Aorta (tissue), 5 donors: Measurements from ENCODE around the gene INHBB. TPM values are rescaled to one million over a fixed set of nuclear protein-coding genes. Genes with fewer than 3 reads are reported as not detected.

ENCODE experiments used
- ATAC-seq: fragments of 200-7000 bp; cut with Tn5 transposase; one replicate; pipeline ENCODE4 v1.9.1; 2022; ENCODE audit warnings: moderate library complexity; ENCODE audit not compliant: low FRiP score
- DNase-seq, 2 donors: peaks; one replicate each; pipeline ENCODE4 v3.0.0-alpha.2; 2020
- H3K27ac ChIP-seq, 2 donors: one replicate each; pipeline ENCODE4 v1.5.1; 2013; ENCODE audit warnings: low read length in 2 of 2, mild to moderate bottlenecking in 2 of 2, moderate library complexity in 2 of 2, control low read depth in 1 of 2, inconsistent platforms in 1 of 2, low read depth in 1 of 2
- H3K27me3 ChIP-seq, 2 donors: one replicate each; pipeline ENCODE4 v1.6.1; 2013; ENCODE audit warnings: control low read depth in 1 of 2, low read length in 1 of 2, mild to moderate bottlenecking in 1 of 2, moderate library complexity in 1 of 2; ENCODE audit not compliant: insufficient read depth in 2 of 2, control insufficient read depth in 1 of 2
- H3K36me3 ChIP-seq, 2 donors: one replicate each; pipeline ENCODE4 v1.6.1; 2013; ENCODE audit warnings: control low read depth in 1 of 2, low read length in 1 of 2, mild to moderate bottlenecking in 1 of 2; ENCODE audit not compliant: insufficient read depth in 2 of 2, control insufficient read depth in 1 of 2
- H3K4me1 ChIP-seq, 2 donors: one replicate each; pipeline ENCODE4 v1.6.1; 2013; ENCODE audit warnings: low read length in 2 of 2, control low read depth in 1 of 2, mild to moderate bottlenecking in 1 of 2, moderate library complexity in 1 of 2; ENCODE audit not compliant: insufficient read depth in 2 of 2, control insufficient read depth in 1 of 2
- H3K4me3 ChIP-seq, 2 donors: one replicate each; pipeline ENCODE4 v1.5.1; 2013; ENCODE audit warnings: low read length in 2 of 2, control low read depth in 1 of 2, mild to moderate bottlenecking in 1 of 2
- H3K9me3 ChIP-seq: one replicate; pipeline ENCODE4 v1.6.1; 2013; ENCODE audit warnings: mild to moderate bottlenecking, low read length; ENCODE audit not compliant: control insufficient read depth
- WGBS, 2 donors: extraction: QIAGEN DNeasy Blood & Tissue Kit; methylation state at CpG; one replicate each; pipeline ENCODE4 v1.1.7; 2013; 5-methylcytosine and 5-hydroxymethylcytosine counted together
- intact Hi-C, 2 donors: fragments of 100-400 bp; cut with DNase I; formaldehyde crosslinking; loops; one replicate each; pipeline versions ENCODE4 v1.14.2 to v1.15.0; 2022
- polyA plus RNA-seq, 2 donors: library from polyadenylated mRNA; stranded (reverse); fragments of 200-250 nt; gene quantifications; one replicate each; pipeline ENCODE4 v1.2.3, GENCODE V29; 2013
- total RNA-seq, 2 donors: library from RNA; stranded (reverse); fragmentation: NEBNext Ultra II Directional; extraction: Animal tissue kit (Norgen Biotek cat#: 25700); gene quantifications; one replicate each; pipeline ENCODE4 v1.2.1, GENCODE V29; 2021
- donor health status: healthy with polysubstance abuse.
- donor health status: Bipolar disorder and iron deficiency.
- donor health status: DM: no; HTN: no; CAD: no.
- donor health status: DM: no; HTN: no; CAD: no.
- donor health status: DM: yes; HTN: yes; CAD: no.

INHBB gene
- total and polyA plus RNA-seq, 4 donors: 0.43 to 21.9 (median 9.9) TPM

DNA sequence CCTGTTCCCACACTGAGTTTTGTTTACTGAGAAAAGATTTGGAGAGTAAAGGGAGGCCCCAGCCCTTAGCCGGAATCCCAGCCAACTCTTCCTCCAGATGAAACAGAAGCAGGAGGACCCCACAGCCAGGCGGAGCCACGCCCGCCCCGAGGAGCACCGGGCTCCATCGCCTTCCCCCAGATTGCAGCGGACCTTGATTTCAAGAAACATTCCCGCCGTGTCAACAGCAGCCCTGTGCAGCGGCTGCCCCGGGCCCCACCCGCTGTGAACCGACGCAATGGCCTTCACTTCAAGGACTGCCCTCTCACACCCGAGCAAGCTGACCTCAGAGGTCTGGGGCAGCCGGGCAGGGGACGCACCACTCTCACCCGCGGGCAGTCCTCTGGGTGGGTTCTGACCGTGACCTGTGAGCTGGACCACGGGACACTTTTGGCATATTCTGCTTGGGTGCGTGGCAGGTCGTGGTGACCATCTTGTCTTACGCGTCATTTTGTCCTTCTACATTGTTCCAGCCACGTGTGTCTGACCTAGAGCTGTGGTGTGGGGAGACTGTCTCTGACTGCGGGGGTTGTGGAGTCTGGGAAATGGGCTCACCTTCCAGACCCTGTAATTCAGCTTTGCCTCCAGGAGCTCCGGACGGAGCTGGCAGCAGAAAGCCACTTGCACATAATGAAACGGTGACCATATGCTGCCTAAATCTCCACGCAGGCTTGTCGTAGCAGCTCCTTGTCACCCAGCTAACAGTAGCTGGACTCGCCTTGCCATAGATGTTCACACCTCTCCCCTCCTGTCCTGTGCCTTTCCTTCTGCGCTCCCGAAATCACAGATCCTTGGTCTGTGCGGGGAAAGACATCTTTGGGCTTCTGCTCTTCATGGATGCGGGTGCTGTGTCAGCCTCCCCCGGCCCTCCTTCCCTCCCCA lies 32.0 kb upstream of the INHBB start:
- H3K36me3 ChIP-seq: no peaks in the 10 kb centered on the region
- ATAC-seq: peak; percentile 19
- peak in 1 of 2 donors; percentile 78 for DNase-seq
- H3K4me1 ChIP-seq: no peaks in the 10 kb centered on the region
- no peaks in the 10 kb centered on the region for H3K9me3 ChIP-seq
- 75 to 79% methylated on average over 39 of the region's 39 CpGs for WGBS, 2 donors
- H3K27me3 ChIP-seq: no peaks in the 10 kb centered on the region
- no peak overlapping the region for H3K27ac ChIP-seq
- no peak overlapping the region for H3K4me3 ChIP-seq
- intact Hi-C loops: loop anchor here (2.0 to 10.0 kb wide), 5 partner anchors 61 to 609 kb away; partner anchors contain the start of genes RALB (in 2 of the 2), PTPN4 (in 1 of the 2) and TMEM185B (in 1 of the 2)

GRCh38 chr2:120314690-120315366 lies 31.1 kb upstream of the INHBB start:
- Histone ChIP-seq H3K27me3 (no peaks in the 10 kb centered on the region), H3K4me1 (no peaks in the 10 kb centered on the region), H3K27ac (no peak overlapping the region), H3K4me3 (no peak overlapping the region), H3K36me3 (no peaks in the 10 kb centered on the region), H3K9me3 (no peaks in the 10 kb centered on the region)
- DNase-seq (peak in 1 of 2 donors; percentile 65), ATAC-seq (no peak)
- intact Hi-C loops: loop anchor here (5.0 to 10.0 kb wide), 4 partner anchors 63 to 610 kb away; partner anchors contain the start of genes PTPN4 (in 1 of the 2), RALB (in 1 of the 2) and TMEM185B (in 1 of the 2)
- WGBS, 2 donors: 91 to 93% methylated on average over 19 of the region's 19 CpGs

- H3K27me3 ChIP-seq: no peaks in the 10 kb centered on the region
- peak in 1 of 2 donors; percentile 68 for DNase-seq
- H3K9me3 ChIP-seq: no peaks in the 10 kb centered on the region
- no peaks in the 10 kb centered on the region for H3K36me3 ChIP-seq
- no peak for ATAC-seq
- intact Hi-C loops: loop anchor here (10.0 kb wide), 2 partner anchors 561 to 611 kb away; partner anchors contain the start of gene PTPN4 (in 1 of the 2)
- no peak overlapping the region for H3K27ac ChIP-seq
- H3K4me1 ChIP-seq: no peaks in the 10 kb centered on the region
- WGBS, 2 donors: 90 to 93% methylated on average over 17 of the region's 17 CpGs
- no peak overlapping the region for H3K4me3 ChIP-seq
These were observed 30.4 kb upstream of the INHBB start for GRCh38 chr2:120315367-120316033.

DNA sequence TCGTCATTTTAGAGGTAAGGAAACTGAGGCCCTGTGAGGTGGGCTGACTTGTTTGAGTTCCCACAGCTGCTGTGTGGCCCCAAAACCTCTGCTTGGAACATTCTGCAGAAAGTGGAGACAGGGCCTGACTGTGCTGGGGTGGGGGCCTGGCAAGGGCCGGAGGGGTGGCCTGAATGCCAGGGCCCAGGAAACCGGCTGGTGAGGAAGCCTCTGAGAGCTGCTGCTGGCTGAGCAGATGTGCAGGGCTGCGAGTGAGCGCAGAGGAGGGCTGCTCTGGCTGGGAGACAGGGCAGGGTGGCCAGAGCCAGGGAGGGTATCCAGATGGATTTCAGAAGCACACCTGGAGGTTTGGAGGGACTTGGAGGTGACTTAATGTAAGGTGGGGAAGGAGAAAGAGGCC lies 29.9 kb upstream of the INHBB start:
- Histone ChIP-seq H3K27ac (no peak overlapping the region), H3K27me3 (no peaks in the 10 kb centered on the region), H3K4me3 (no peak overlapping the region), H3K4me1 (no peaks in the 10 kb centered on the region), H3K9me3 (no peaks in the 10 kb centered on the region), H3K36me3 (no peaks in the 10 kb centered on the region)
- intact Hi-C loops: loop anchor here (10.0 kb wide), 2 partner anchors 561 to 611 kb away; partner anchors contain the start of gene PTPN4 (in 1 of the 2)
- DNase-seq: peak in 1 of 2 donors; percentile 59
- 89 to 90% methylated on average over 5 of the region's 5 CpGs for WGBS, 2 donors
- no peak for ATAC-seq

DNA sequence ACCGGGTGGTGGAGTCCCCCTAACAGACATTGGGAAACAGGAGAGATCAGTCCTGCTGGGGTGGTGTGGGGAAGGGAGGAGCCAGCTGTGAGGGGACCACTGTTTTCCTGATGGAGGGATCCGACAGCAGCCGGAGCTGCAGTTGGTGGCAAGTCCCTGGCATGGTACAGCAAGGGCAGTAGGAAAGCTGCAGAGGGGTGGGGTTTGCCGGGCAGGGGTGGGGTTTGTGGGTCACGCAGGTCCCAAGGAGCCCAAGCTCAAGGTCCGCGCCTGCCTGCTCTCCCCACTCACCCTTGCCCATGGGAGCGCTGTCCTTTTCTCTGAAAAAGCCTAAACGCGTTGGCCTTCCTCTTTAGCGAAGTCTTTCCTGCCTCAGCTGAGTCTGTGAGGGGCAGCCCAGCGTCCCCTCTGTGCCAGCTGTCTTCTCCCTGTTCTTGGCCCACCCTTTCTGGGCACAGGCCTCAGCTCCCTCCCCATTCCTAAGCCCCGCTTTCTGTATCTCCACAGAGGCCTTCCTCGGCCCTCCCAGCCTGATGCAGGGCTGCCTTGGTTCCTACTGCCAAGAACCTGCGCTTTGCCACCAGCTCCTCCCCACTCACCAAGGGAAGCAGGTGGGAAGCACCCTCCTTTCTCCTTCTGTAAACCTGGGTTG lies 29.3 kb upstream of the INHBB start:
- no peaks in the 10 kb centered on the region for H3K9me3 ChIP-seq
- DNase-seq (peak in 1 of 2 donors; percentile 59), ATAC-seq (no peak)
- no peaks in the 10 kb centered on the region for H3K27me3 ChIP-seq
- no peaks in the 10 kb centered on the region for H3K4me1 ChIP-seq
- intact Hi-C loops: loop anchor here (10.0 kb wide), 2 partner anchors 562 to 612 kb away; partner anchors contain the start of gene PTPN4 (in 1 of the 2)
- H3K4me3 ChIP-seq: no peak overlapping the region
- 95 to 97% methylated on average over 15 of the region's 15 CpGs for WGBS, 2 donors
- H3K36me3 ChIP-seq: no peaks in the 10 kb centered on the region
- no peak overlapping the region for H3K27ac ChIP-seq

DNA sequence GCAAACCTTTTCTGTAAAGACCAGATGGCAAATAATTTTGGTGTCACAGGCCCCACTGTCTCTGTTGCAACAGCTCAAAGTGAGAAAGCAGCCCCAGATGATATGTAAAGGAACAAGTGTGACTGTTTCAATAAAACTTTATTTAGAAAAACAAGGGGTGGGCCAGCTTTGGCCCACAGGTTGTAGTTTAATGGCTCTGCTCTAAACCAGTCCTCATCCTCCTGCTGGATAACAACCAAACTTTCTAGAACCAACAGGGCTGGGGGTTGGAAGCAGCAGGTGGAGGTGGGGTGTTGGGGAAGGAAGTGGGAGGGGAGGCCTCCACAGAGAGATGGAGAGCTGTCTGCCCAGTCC lies 28.8 kb upstream of the INHBB start:
- Histone ChIP-seq H3K27me3 (no peaks in the 10 kb centered on the region), H3K27ac (no peak overlapping the region), H3K4me1 (no peaks in the 10 kb centered on the region), H3K4me3 (no peak overlapping the region), H3K36me3 (no peaks in the 10 kb centered on the region), H3K9me3 (no peaks in the 10 kb centered on the region)
- DNase-seq (peak in 1 of 2 donors; percentile 59), ATAC-seq (no peak)
- intact Hi-C loops: loop anchor here (10.0 kb wide), 2 partner anchors 562 to 612 kb away; partner anchors contain the start of gene PTPN4 (in 1 of the 2)

DNA sequence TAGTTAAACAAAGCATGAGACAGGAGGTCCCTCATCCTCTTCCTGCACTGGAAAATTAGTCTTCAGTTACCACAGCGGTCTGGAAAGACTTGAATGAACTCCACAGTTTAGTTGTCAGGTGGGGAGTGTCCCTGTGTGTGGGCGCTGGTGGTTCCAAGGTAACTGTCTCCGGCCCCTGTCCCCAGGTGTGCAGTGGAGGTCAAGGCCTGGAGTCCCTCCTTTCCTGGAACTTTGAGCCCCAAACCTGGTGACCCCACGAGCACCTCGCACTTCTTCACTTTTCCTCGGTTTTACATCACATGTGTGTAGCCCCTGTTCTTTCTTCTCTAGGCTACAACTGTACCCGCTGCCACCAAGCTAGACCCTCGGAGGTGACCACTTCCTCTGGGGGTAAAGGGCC lies 28.0 kb upstream of the INHBB start:
- Histone ChIP-seq H3K36me3 (no peaks in the 10 kb centered on the region), H3K27me3 (no peaks in the 10 kb centered on the region), H3K4me1 (no peaks in the 10 kb centered on the region), H3K9me3 (no peaks in the 10 kb centered on the region), H3K4me3 (no peak overlapping the region), H3K27ac (no peak overlapping the region)
- peak in 1 of 2 donors; percentile 64 for DNase-seq
- no peak for ATAC-seq
- 95 to 99% methylated on average over 8 of the region's 8 CpGs for WGBS, 2 donors
- intact Hi-C loops: loop anchor here (10.0 kb wide), 2 partner anchors 563 to 613 kb away; partner anchors contain the start of gene PTPN4 (in 1 of the 2)

- DNase-seq (peak in 1 of 2 donors; percentile 81), ATAC-seq (peak; percentile 21)
- H3K27me3 ChIP-seq: no peaks in the 10 kb centered on the region
- H3K4me3 ChIP-seq: no peak overlapping the region
- no peaks in the 10 kb centered on the region for H3K36me3 ChIP-seq
- no peak overlapping the region for H3K27ac ChIP-seq
- WGBS, 2 donors: 51 to 55% methylated on average over 8 of the region's 8 CpGs
- intact Hi-C loops: loop anchor here (10.0 kb wide), 2 partner anchors 564 to 614 kb away; partner anchors contain the start of gene PTPN4 (in 1 of the 2)
- no peaks in the 10 kb centered on the region for H3K9me3 ChIP-seq
- H3K4me1 ChIP-seq: no peaks in the 10 kb centered on the region
These were observed 27.3 kb upstream of the INHBB start for GRCh38 chr2:120318626-120319025.
